Measurements from ENCODE around the gene HNMT. TPM values are rescaled to one million over a fixed set of nuclear protein-coding genes. Genes with fewer than 3 reads are reported as not detected.

HNMT gene
- total and polyA plus RNA-seq, 2 of the 13 experiments (the other 11 are each of a cell fraction or from before 2014, with no cell fraction given): 279 to 309 TPM

DNA sequence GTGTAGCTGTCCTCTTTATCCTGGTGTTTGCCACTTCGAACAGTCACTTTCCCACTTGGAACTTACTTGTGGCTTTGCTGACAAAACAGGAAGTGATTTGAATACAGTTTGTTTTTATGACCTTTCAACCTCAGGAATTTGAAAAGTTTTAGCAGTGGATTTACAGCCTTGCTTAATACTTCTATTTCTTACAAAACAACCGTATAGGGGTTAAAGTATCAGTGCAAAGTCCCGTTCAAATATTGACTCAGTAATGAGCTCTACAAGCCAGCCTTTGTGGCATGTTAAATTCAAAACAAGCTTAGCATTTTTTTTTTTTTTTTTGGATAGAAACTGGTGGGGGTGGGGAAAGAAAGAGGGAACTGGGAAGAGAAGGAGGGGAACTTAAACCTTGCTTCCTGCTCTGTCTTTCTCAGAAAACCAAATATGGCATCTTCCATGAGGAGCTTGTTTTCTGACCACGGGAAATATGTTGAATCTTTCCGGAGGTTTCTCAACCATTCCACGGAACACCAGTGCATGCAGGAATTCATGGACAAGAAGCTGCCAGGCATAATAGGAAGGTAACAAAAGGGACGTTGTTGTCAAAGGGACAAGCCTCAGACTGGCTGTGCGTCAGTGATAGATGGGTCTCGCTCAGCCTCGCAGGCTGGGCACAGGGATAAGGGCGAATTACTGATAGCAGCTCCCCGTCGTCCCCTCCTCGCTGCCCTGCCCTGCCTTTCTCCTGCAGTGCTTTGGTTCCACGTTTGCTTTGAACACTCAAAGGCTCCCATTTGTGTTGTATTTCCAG, at the start of gene HNMT (continued):
- no peak for TF ChIP-seq ZNF33A (CRISPR knock-in tag; IDR thresholded peaks at IDR 0.05; ENCODE audit: borderline replicate concordance)
- TF ChIP-seq KDM5B (CRISPR knock-in tag; IDR thresholded peaks at IDR 0.05; ENCODE audit: borderline replicate concordance): peak; percentile 58; the same call in 1 of the 2 replicates
- peak; percentile 56; the same call in 1 of the 2 replicates for TF ChIP-seq CHD2 (IDR thresholded peaks at IDR 0.05; ENCODE audit: low read depth, low read length)
- peak; percentile 87 for TF ChIP-seq SOX5 (CRISPR knock-in tag; IDR thresholded peaks at IDR 0.05; ENCODE audit: borderline replicate concordance)
- TF ChIP-seq ZNF878 (CRISPR knock-in tag; IDR thresholded peaks at IDR 0.05): no peak; the same call in 1 of the 2 replicates
- TF ChIP-seq ZFX (CRISPR knock-in tag; IDR thresholded peaks at IDR 0.05; ENCODE audit: low read depth): peak; percentile 14; the same call in 1 of the 2 replicates
- TF ChIP-seq ZNF251 (CRISPR knock-in tag; IDR thresholded peaks at IDR 0.05): no peak
- no peak for TF ChIP-seq ZNF597 (CRISPR knock-in tag; IDR thresholded peaks at IDR 0.05)
- TF ChIP-seq, protein P1, sequence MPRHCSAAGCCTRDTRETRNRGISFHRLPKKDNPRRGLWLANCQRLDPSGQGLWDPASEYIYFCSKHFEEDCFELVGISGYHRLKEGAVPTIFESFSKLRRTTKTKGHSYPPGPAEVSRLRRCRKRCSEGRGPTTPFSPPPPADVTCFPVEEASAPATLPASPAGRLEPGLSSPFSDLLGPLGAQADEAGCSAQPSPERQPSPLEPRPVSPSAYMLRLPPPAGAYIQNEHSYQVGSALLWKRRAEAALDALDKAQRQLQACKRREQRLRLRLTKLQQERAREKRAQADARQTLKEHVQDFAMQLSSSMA (CRISPR knock-in tag; IDR thresholded peaks at IDR 0.05): no peak
- TF ChIP-seq, protein P2, sequence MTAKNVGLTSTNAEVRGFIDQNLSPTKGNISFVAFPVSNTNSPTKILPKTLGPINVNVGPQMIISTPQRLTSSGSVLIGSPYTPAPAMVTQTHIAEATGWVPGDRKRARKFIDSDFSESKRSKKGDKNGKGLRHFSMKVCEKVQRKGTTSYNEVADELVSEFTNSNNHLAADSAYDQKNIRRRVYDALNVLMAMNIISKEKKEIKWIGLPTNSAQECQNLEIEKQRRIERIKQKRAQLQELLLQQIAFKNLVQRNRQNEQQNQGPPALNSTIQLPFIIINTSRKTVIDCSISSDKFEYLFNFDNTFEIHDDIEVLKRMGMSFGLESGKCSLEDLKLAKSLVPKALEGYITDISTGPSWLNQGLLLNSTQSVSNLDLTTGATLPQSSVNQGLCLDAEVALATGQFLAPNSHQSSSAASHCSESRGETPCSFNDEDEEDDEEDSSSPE (CRISPR knock-in tag; IDR thresholded peaks at IDR 0.05): no peak
- TF ChIP-seq ZZZ3 (CRISPR knock-in tag; IDR thresholded peaks at IDR 0.05; ENCODE audit: borderline replicate concordance): no peak
- peak; percentile 59; the same call in 1 of the 2 replicates for TF ChIP-seq TRIM24 (CRISPR knock-in tag; IDR thresholded peaks at IDR 0.05)
- peak; percentile 75; the same call in 1 of the 2 replicates for TF ChIP-seq TEAD2 (CRISPR knock-in tag; IDR thresholded peaks at IDR 0.05)
- TF ChIP-seq, protein P3, sequence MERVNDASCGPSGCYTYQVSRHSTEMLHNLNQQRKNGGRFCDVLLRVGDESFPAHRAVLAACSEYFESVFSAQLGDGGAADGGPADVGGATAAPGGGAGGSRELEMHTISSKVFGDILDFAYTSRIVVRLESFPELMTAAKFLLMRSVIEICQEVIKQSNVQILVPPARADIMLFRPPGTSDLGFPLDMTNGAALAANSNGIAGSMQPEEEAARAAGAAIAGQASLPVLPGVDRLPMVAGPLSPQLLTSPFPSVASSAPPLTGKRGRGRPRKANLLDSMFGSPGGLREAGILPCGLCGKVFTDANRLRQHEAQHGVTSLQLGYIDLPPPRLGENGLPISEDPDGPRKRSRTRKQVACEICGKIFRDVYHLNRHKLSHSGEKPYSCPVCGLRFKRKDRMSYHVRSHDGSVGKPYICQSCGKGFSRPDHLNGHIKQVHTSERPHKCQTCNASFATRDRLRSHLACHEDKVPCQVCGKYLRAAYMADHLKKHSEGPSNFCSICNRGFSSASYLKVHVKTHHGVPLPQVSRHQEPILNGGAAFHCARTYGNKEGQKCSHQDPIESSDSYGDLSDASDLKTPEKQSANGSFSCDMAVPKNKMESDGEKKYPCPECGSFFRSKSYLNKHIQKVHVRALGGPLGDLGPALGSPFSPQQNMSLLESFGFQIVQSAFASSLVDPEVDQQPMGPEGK (CRISPR knock-in tag; IDR thresholded peaks at IDR 0.05): peak; percentile 62
- TF ChIP-seq HMG20A (CRISPR knock-in tag; IDR thresholded peaks at IDR 0.05; ENCODE audit: borderline replicate concordance): peak; percentile 89
- TF ChIP-seq RBAK (CRISPR knock-in tag; IDR thresholded peaks at IDR 0.05): peak; percentile 66; the same call in 1 of the 2 replicates
- TF ChIP-seq FOXP4 (CRISPR knock-in tag; IDR thresholded peaks at IDR 0.05): peak; percentile 98
- TF ChIP-seq SMAD9 (CRISPR knock-in tag; IDR thresholded peaks at IDR 0.05): no peak
- TF ChIP-seq HNRNPUL1 (IDR thresholded peaks at IDR 0.05; ENCODE audit: low read depth, low read length): peak; percentile 62; the same call in 1 of the 2 replicates
- no peak for TF ChIP-seq HIVEP1 (CRISPR knock-in tag; IDR thresholded peaks at IDR 0.05)
- peak; percentile 95 for TF ChIP-seq PHF21A (CRISPR knock-in tag; IDR thresholded peaks at IDR 0.05)
- TF ChIP-seq SRSF4 (IDR thresholded peaks at IDR 0.05; ENCODE audit: low read depth, low read length, poor library complexity, severe bottlenecking): no peak
- no peak for TF ChIP-seq KDM3A (CRISPR knock-in tag; IDR thresholded peaks at IDR 0.05; ENCODE audit: low read depth)

Measured in HepG2 (cell line).